ENCODE measurements around the gene ESM1. TPM values are rescaled to one million over a fixed set of nuclear protein-coding genes. Genes with fewer than 3 reads are reported as not detected.

The ESM1 gene
- total RNA-seq, 4 donors from 2014 or later: 0.36 TPM; not detected in 3

DNA sequence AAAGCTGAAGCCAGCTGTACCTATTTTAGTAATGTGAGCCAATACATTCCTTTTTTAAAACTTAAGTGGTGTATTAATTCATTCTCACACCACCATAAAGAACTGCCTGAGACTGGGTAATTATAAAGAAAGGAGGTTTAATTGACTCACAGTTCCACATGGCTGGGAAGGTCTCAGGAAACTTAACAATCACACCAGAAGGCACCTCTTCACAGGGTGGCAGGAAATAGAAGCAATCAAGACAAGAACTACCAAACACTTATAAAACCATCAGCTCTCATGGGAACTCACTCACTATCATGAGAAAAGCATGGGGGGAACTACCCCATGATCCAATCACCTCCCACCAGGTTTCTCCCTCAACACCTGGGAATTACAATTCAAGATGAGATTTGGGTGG, 21.0 kb downstream of the ESM1 start:
- ATAC-seq (ENCODE audit: low FRiP score): no peak
- no peak for DNase-seq (ENCODE audit: low spot score)
- TF ChIP-seq, protein P1, sequence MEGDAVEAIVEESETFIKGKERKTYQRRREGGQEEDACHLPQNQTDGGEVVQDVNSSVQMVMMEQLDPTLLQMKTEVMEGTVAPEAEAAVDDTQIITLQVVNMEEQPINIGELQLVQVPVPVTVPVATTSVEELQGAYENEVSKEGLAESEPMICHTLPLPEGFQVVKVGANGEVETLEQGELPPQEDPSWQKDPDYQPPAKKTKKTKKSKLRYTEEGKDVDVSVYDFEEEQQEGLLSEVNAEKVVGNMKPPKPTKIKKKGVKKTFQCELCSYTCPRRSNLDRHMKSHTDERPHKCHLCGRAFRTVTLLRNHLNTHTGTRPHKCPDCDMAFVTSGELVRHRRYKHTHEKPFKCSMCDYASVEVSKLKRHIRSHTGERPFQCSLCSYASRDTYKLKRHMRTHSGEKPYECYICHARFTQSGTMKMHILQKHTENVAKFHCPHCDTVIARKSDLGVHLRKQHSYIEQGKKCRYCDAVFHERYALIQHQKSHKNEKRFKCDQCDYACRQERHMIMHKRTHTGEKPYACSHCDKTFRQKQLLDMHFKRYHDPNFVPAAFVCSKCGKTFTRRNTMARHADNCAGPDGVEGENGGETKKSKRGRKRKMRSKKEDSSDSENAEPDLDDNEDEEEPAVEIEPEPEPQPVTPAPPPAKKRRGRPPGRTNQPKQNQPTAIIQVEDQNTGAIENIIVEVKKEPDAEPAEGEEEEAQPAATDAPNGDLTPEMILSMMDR (IDR thresholded peaks at IDR 0.05): no peak

DNA sequence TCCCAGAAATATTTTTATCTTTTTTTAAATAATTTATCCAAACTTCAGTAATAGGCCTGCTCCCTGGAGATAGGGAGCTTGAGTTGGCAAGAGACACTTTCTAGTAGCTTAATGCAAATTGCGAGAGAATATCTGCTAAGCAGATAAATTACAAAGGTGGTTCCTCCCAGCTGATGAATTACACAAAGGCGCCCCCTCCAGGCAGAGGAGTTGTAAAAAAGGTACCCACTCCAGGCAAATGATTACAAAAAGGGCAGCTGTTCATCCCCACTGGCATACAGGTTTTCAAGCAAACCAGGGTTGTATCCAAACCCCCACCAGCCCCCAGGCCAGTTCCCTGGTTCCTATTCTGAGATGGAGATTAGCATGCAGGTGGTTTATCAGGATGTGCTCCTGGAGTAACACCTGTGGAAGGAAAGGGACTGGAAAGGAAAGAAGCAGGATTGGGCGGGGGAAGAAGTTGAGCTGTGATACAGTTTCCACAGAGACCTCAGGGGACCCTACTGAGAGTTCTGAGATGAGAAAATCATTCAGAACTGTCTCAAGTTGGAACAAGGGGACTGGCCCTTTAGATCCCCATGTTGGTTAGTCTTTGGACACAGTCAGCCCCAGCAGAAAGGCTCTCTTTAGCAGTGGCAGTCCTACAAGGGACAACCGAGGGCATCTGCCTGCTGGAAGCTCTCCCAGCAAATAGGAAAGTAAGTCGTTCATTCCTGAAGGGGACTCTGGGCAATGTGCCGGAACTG, 25.5 kb downstream of the ESM1 start:
- no peak for DNase-seq (ENCODE audit: low spot score)
- ATAC-seq (ENCODE audit: low FRiP score): no peak
- TF ChIP-seq, protein P1 (IDR thresholded peaks at IDR 0.05): no peak

DNA sequence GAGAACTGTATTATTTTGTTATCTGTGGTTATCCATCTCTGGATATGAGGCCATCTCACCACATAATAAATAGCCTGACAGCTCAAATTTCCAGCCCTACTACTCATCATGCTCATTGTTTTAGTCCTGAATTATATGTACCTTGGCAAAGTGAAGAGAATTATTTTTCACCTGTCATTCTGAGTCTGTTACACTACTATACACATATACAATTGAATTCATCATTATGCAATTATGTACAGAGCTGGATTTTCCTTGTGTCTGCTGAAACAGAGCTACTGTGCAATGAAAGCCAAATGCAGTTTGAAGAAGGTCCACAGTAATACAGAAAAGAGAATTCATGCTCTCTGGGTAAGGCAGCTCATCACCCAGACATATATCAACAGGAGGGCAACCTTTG, 28.5 kb downstream of the ESM1 start:
- DNase-seq (ENCODE audit: low spot score): no peak
- no peak for ATAC-seq (ENCODE audit: low FRiP score)
- TF ChIP-seq, protein P1 (IDR thresholded peaks at IDR 0.05): no peak

DNA sequence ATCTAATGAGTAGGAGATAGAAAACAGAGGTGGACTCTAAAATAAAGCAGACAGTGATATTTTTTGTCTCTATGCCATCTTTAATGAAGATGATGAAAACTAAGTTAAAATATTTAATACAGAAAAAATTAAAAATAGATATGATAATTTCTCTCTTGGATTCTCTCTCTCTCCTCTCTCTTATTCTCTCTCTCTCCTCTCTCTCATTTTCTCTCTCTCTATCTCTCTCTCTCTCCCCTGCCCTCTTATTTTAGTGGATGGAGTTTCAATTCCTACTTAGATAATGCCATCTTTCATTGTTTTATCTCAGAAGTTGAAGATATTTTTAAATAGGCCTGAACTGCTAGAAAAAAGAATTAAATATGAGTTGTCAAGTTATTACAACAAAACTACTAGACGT, 38.2 kb downstream of the ESM1 start:
- ATAC-seq (ENCODE audit: low FRiP score): no peak
- TF ChIP-seq, protein P1 (IDR thresholded peaks at IDR 0.05): no peak
- no peak for DNase-seq (ENCODE audit: low spot score)

DNA sequence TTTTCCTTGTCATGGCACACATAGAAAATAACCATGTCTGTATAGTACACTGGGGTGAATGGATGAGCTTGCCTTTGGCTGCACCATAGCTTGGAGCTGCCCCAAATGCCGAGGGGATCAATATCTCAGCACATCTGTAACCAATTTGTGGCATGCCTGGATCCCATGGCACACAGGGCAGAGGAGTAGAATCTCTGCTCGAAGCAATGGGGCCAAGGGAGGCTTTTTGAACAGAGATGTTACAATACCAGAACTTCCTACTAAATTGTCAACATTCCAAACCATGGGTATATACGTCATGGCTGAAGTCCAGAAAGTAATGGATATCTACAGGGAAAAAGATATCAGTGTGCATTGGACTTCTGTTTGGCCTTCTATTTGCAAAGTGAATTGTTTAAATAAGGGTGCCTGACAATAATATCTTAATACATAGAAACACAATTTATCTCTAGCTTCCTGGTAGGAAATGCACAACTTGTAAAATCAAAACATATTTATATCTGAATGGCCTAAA, 39.0 kb downstream of the ESM1 start:
- DNase-seq (ENCODE audit: low spot score): no peak
- ATAC-seq (ENCODE audit: low FRiP score): no peak
- TF ChIP-seq, protein P1 (IDR thresholded peaks at IDR 0.05): no peak

DNA sequence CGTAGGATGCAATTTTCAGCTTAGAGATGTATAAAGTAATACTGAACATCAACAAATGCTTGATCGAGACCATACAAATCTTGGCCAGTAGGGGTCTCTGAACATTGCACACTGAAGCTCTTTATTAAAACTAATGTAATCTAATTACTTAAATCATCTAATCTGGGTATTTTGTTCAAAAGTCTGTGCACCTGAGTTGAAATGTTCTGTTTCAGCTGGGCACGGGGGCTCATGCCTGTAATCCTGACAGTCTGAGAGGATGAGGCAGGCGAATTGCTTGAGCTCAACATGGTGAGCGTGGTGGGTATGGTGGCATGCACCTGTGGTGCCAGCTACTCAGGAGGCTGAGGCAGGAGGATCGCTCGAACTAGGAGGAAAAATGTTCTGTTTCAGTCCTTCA, 41.0 kb downstream of the ESM1 start:
- no peak for DNase-seq (ENCODE audit: low spot score)
- TF ChIP-seq, protein P1 (IDR thresholded peaks at IDR 0.05): peak in 1 of 3 donors; percentile 1
- ATAC-seq (ENCODE audit: low FRiP score): no peak

Measured in omental fat pad (tissue), 4 donors.